ENCODE data around the gene MTG2.

Gene MTG2

GRCh38 chr20:62149532-62150309, 33.1 kb upstream of the MTG2 start:
- H3K27me3 Mint-ChIP-seq = no peaks in the 10 kb centered on the region
- peaks cover 40 to 46% of the 10 kb centered on the region in 2 donors for H3K4me1 Mint-ChIP-seq (ENCODE audit: low read depth in 2 of 2)
- H3K27ac Mint-ChIP-seq = peak overlapping the region in 1 of 2 donors; percentile 83
- H3K36me3 Mint-ChIP-seq (ENCODE audit: insufficient read depth) = peaks cover 31% of the 10 kb centered on the region
- no peak overlapping the region for H3K4me3 Mint-ChIP-seq
- no peak for DNase-seq
- no peak for ATAC-seq (replicated peaks)
- H3K9me3 Mint-ChIP-seq = no peaks in the 10 kb centered on the region

GRCh38 chr20:62150310-62150575, 32.6 kb upstream of the MTG2 start:
- Mint-ChIP-seq H3K27me3 (no peaks in the 10 kb centered on the region), H3K36me3 (ENCODE audit: insufficient read depth) (peaks cover 36% of the 10 kb centered on the region), H3K9me3 (no peaks in the 10 kb centered on the region), H3K27ac (no peak overlapping the region), H3K4me3 (no peak overlapping the region), H3K4me1 (ENCODE audit: low read depth in 2 of 2) (peaks cover 35 to 42% of the 10 kb centered on the region in 2 donors)
- DNase-seq = no peak
- ATAC-seq (replicated peaks) = no peak

DNA sequence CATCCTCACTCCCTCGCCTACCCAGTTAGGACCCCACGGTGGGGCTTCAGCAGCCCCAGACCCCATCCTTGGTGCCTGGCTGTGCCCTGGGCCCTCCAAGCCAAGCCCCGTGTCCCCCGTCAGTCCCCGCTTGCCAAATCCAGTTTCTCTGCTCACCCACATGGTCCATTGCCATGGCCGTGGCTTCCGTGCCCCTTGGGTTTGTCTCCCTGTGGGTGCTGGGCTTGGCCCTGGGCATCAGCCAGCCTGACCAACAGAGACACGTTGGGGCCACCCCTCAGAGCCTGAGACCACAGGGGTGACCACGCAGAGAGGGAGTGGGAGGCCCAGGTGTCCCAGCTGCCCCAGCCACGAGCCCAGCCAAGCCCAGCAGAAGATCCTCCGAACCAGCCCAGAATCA, 31.6 kb upstream of the MTG2 start:
- no peak overlapping the region for H3K4me3 Mint-ChIP-seq
- ATAC-seq (replicated peaks) = no peak

GRCh38 chr20:62151835-62152364, 30.9 kb upstream of the MTG2 start:
- ATAC-seq (replicated peaks) (no peak), DNase-seq (no peak)
- H3K36me3 Mint-ChIP-seq (ENCODE audit: insufficient read depth) = peaks cover 45% of the 10 kb centered on the region
- peak overlapping the region in 1 of 2 donors; percentile 73 for H3K27ac Mint-ChIP-seq
- H3K4me1 Mint-ChIP-seq (ENCODE audit: low read depth in 2 of 2) = peaks cover 35 to 43% of the 10 kb centered on the region in 2 donors
- H3K27me3 Mint-ChIP-seq = no peaks in the 10 kb centered on the region
- no peaks in the 10 kb centered on the region for H3K9me3 Mint-ChIP-seq
- no peak overlapping the region for H3K4me3 Mint-ChIP-seq

More for the DNA sequence above, 31.6 kb upstream of the MTG2 start:
- no peak for DNase-seq
- Mint-ChIP-seq H3K27me3 (no peaks in the 10 kb centered on the region), H3K4me1 (ENCODE audit: low read depth in 2 of 2) (peaks cover 35 to 43% of the 10 kb centered on the region in 2 donors), H3K27ac (no peak overlapping the region), H3K36me3 (ENCODE audit: insufficient read depth) (peaks cover 41% of the 10 kb centered on the region), H3K9me3 (no peaks in the 10 kb centered on the region)

DNA sequence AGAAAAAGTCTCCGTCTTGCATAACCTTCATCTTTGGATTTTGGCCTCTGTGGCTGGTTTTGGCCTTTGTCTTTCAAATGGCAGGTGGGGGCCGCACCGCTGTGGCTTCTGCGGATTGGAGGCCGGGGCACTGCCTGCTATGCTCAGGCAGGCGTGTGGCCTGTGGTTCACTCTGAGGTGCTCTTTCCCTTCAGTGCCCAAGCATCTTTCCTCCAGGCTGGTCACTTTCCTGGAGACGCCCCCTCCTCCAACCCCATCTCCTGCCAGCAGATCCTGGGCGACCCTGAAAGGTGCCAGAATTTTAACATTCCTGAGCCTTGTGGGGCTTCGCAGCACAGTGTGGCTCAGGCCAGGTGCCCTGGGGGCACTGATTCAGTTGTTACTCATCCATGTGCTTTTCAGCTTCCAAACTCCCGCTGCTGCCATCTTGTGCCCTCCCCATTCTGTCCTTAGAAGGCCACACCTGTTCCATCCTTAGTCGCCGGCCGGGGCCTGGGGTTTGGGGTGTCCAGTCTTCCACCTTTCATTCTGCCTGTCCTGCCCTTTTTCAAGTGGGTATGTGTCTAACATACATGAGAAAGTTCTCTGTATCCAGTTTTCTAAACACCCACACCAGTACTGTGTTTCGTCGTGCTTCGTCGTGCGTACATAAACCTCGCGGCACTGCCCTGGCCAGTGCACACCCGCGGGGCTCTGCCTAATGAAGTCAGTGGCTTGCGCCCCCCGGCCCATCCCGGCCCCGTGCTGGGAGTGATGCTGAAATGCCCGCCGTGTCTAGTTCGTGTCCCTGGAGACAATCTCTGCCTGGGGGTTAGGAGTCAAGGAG, 27.2 kb upstream of the MTG2 start:
- Mint-ChIP-seq H3K9me3 (no peaks in the 10 kb centered on the region), H3K27me3 (no peaks in the 10 kb centered on the region), H3K4me1 (ENCODE audit: low read depth in 2 of 2) (peaks cover 16 to 31% of the 10 kb centered on the region in 2 donors), H3K4me3 (no peak overlapping the region), H3K27ac (peak overlapping the region; percentile 63 to 73), H3K36me3 (ENCODE audit: insufficient read depth) (peaks cover 59% of the 10 kb centered on the region)
- DNase-seq (no peak), ATAC-seq (replicated peaks) (no peak)

GRCh38 chr20:62156254-62156556, 26.6 kb upstream of the MTG2 start:
- Mint-ChIP-seq H3K27me3 (no peaks in the 10 kb centered on the region), H3K4me3 (no peak overlapping the region), H3K36me3 (ENCODE audit: insufficient read depth) (peaks cover 61% of the 10 kb centered on the region), H3K9me3 (no peaks in the 10 kb centered on the region), H3K4me1 (ENCODE audit: low read depth in 2 of 2) (peaks cover 15 to 30% of the 10 kb centered on the region in 2 donors), H3K27ac (peak overlapping the region; percentile 63 to 73)
- DNase-seq = no peak
- ATAC-seq (replicated peaks) = no peak

- H3K9me3 Mint-ChIP-seq = no peaks in the 10 kb centered on the region
- no peaks in the 10 kb centered on the region for H3K27me3 Mint-ChIP-seq
- peaks cover 58% of the 10 kb centered on the region for H3K36me3 Mint-ChIP-seq (ENCODE audit: insufficient read depth)
- peaks cover 15 to 28% of the 10 kb centered on the region in 2 donors for H3K4me1 Mint-ChIP-seq (ENCODE audit: low read depth in 2 of 2)
- peak overlapping the region in 1 of 2 donors; percentile 63 for H3K27ac Mint-ChIP-seq
- DNase-seq = peak; percentile 71 to 73 (median 72)
- H3K4me3 Mint-ChIP-seq = no peak overlapping the region
- peak; percentile 86 for ATAC-seq (replicated peaks)
Observed at GRCh38 chr20:62156592-62157386, 26.0 kb upstream of the MTG2 start.

DNA sequence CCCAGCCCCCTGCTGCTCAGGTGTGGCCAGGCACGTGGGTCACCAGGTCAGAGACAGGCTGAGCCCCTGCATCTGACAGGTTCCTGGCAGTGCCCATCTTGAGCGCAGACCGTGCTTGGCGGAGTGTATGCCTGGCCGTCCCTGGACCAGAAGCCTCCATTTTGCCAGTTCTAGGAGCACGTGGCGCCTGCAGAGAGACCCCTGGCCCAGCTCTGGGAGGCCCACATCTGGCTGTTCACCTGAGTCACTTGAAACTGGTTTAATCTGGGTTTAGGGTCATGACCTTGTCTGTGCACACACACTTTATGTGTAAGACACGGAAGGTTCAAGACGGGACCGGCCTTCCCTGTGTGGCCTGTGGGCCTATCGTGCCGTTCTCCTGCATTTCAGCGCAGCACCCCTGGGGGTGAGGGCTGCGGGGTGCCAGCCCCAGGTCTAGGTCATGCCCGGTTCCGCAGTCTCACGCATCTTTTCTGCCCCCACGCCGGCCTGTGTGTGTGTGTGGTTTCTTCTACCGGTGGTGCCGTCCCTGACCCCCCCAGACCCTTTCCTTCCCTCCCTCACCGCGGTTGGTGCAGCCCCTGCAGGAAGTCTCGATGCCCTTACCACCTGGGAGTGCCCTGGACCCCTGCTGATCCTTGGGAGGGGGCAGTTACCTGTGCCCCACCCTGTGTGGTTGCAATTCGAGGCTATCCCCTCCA, 25.3 kb upstream of the MTG2 start:
- Mint-ChIP-seq H3K27me3 (no peaks in the 10 kb centered on the region), H3K4me1 (ENCODE audit: low read depth in 2 of 2) (peaks cover 15 to 22% of the 10 kb centered on the region in 2 donors), H3K9me3 (no peaks in the 10 kb centered on the region), H3K27ac (no peak overlapping the region), H3K4me3 (no peak overlapping the region), H3K36me3 (ENCODE audit: insufficient read depth) (peaks cover 53% of the 10 kb centered on the region)
- DNase-seq (no peak), ATAC-seq (replicated peaks) (no peak)

GRCh38 chr20:62158088-62158400, 24.8 kb upstream of the MTG2 start:
- Mint-ChIP-seq H3K36me3 (ENCODE audit: insufficient read depth) (peaks cover 54% of the 10 kb centered on the region), H3K9me3 (no peaks in the 10 kb centered on the region)

GRCh38 chr20:62158541-62158940, 24.3 kb upstream of the MTG2 start:
- Mint-ChIP-seq H3K4me3 (no peak overlapping the region), H3K4me1 (ENCODE audit: low read depth in 2 of 2) (peaks cover 12 to 19% of the 10 kb centered on the region in 2 donors), H3K36me3 (ENCODE audit: insufficient read depth) (peaks cover 54% of the 10 kb centered on the region), H3K27me3 (no peaks in the 10 kb centered on the region), H3K27ac (peak overlapping the region in 1 of 2 donors; percentile 41), H3K9me3 (no peaks in the 10 kb centered on the region)
- no peak for DNase-seq
- ATAC-seq (replicated peaks) = no peak

More at GRCh38 chr20:62158088-62158400, 24.8 kb upstream of the MTG2 start:
- Mint-ChIP-seq H3K4me1 (ENCODE audit: low read depth in 2 of 2) (peaks cover 12 to 19% of the 10 kb centered on the region in 2 donors), H3K4me3 (no peak overlapping the region), H3K27ac (no peak overlapping the region), H3K27me3 (no peaks in the 10 kb centered on the region)
- no peak for DNase-seq
- ATAC-seq (replicated peaks) = no peak

DNA sequence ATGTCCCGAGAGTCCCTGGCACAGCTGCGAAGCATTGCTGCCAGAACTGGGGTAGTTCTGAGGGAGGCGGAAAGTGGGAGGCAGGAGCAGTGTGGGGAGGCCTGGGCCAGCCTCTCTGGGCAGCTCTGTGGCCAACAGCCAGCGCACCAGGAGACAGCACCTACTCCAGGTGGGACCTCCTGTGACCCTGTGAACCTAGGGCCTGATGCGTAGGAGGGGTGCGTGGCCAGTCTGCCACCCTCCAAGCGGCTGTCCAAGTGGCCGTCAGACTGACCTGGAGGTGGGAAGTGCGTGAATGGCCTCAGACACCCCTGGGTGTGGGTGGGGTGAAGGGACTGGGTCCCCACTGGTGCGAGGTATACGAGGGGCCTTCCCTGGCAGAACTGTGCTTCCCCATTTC, 23.8 kb upstream of the MTG2 start:
- Mint-ChIP-seq H3K4me3 (no peak overlapping the region), H3K27me3 (no peaks in the 10 kb centered on the region), H3K36me3 (ENCODE audit: insufficient read depth) (peaks cover 53% of the 10 kb centered on the region), H3K27ac (no peak overlapping the region), H3K9me3 (no peaks in the 10 kb centered on the region), H3K4me1 (ENCODE audit: low read depth in 2 of 2) (peaks cover 12 to 17% of the 10 kb centered on the region in 2 donors)
- ATAC-seq (replicated peaks) (no peak), DNase-seq (no peak)

DNA sequence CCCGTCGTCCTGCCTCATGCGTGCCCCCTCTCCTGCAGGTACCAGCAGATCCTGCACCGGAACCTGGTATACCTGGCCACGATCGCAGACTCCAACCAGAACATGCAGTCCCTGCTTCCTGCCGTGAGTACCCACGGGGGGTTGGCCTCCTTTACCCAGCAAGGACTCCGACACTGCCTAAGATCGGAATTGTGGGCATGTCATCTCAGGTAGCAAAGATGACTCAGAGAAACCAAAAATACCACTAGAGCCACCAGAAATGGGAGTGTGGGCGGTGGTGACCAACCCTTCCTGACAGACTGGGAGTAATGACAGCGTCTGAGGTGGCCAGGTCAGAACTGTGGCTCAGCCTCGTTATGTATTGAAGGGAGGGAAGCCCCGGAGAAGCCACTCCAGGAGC, 23.0 kb upstream of the MTG2 start:
- ATAC-seq (replicated peaks) (peak; percentile 52), DNase-seq (no peak)
- Mint-ChIP-seq H3K4me1 (ENCODE audit: low read depth in 2 of 2) (peaks cover 12 to 17% of the 10 kb centered on the region in 2 donors), H3K27me3 (no peaks in the 10 kb centered on the region), H3K4me3 (peak overlapping the region in 1 of 2 donors; percentile 53), H3K36me3 (ENCODE audit: insufficient read depth) (peaks cover 56% of the 10 kb centered on the region), H3K9me3 (no peaks in the 10 kb centered on the region), H3K27ac (peak overlapping the region; percentile 54 to 63)

DNA sequence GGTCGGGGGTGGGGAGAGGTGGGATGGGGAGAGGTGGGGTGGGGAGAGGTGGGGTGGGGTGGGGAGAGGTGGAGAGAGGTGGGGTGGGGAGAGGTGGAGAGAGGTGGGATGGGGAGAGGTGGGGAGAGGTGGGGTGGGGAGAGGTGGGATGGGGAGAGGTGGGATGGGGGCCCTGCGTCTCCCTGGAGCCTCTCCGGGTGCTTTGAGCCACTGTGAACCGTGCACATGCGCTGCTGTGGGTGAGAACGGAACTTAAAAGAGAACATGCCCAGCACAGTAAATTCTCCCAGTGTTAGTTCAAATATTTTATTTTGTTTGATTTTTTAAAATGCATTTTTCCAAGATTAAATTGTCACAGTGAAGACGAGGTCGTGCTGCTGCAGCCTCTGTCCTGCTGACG, 22.6 kb upstream of the MTG2 start:
- ATAC-seq (replicated peaks) (no peak), DNase-seq (no peak)
- H3K27ac Mint-ChIP-seq = no peak overlapping the region
- H3K4me1 Mint-ChIP-seq (ENCODE audit: low read depth in 2 of 2) = peaks cover 12 to 17% of the 10 kb centered on the region in 2 donors
- no peaks in the 10 kb centered on the region for H3K27me3 Mint-ChIP-seq
- H3K9me3 Mint-ChIP-seq = no peaks in the 10 kb centered on the region
- no peak overlapping the region for H3K4me3 Mint-ChIP-seq
- peaks cover 54% of the 10 kb centered on the region for H3K36me3 Mint-ChIP-seq (ENCODE audit: insufficient read depth)

Measured in effector memory CD8-positive, alpha-beta T cell (primary cell).